Measurements from ENCODE around the gene MAMDC2.
"Not testable (repeated sequence)": the region's sequence is repeated elsewhere in the genome, so short reads cannot be mapped to it uniquely, and the experiment has no call there.

The MAMDC2 gene

GRCh38 chr9:70137577-70137976 lies 93.9 kb downstream of the MAMDC2 start:
- no peak for DNase-seq

GRCh38 chr9:70142101-70142500 lies 98.5 kb downstream of the MAMDC2 start:
- no peak for DNase-seq

- DNase-seq, result no peak
Measured at GRCh38 chr9:70143394-70144130, 99.9 kb downstream of the MAMDC2 start.

- DNase-seq, result no peak
Measured at GRCh38 chr9:70144131-70144503, 100.5 kb downstream of the MAMDC2 start.

- DNase-seq, result no peak
Measured at GRCh38 chr9:70145981-70146380, 102.3 kb downstream of the MAMDC2 start.

GRCh38 chr9:70147196-70147595 lies 103.5 kb downstream of the MAMDC2 start:
- no peak for DNase-seq

- no peak for DNase-seq
Measured at GRCh38 chr9:70147651-70148050, 104.0 kb downstream of the MAMDC2 start.

GRCh38 chr9:70152350-70152749 lies 108.7 kb downstream of the MAMDC2 start:
- DNase-seq, result no peak

GRCh38 chr9:70156729-70157128 lies 113.1 kb downstream of the MAMDC2 start:
- no peak for DNase-seq

GRCh38 chr9:70159630-70160029 lies 116.0 kb downstream of the MAMDC2 start:
- no peak for DNase-seq

GRCh38 chr9:70160686-70161600 lies 117.3 kb downstream of the MAMDC2 start:
- DNase-seq, result no peak

- DNase-seq, result no peak
Measured at GRCh38 chr9:70165006-70165602, 121.5 kb downstream of the MAMDC2 start.

GRCh38 chr9:70168521-70168920 lies 124.9 kb downstream of the MAMDC2 start:
- DNase-seq, result no peak

- no peak for DNase-seq
Measured at GRCh38 chr9:70169222-70169621, 125.6 kb downstream of the MAMDC2 start.

GRCh38 chr9:70170151-70170790 lies 126.6 kb downstream of the MAMDC2 start:
- DNase-seq, result no peak

- no peak for DNase-seq
Measured at GRCh38 chr9:70172532-70172931, 128.9 kb downstream of the MAMDC2 start.

GRCh38 chr9:70177121-70177520 lies 133.5 kb downstream of the MAMDC2 start:
- DNase-seq, result no peak

GRCh38 chr9:70192707-70193106 lies 149.1 kb downstream of the MAMDC2 start:
- no peak for DNase-seq

GRCh38 chr9:70195456-70195855 lies 151.8 kb downstream of the MAMDC2 start:
- no peak for DNase-seq

GRCh38 chr9:70197216-70198044 lies 153.8 kb downstream of the MAMDC2 start:
- DNase-seq, result no peak

- DNase-seq, result not testable (repeated sequence)
Measured at GRCh38 chr9:70204743-70205142, 161.1 kb downstream of the MAMDC2 start.

GRCh38 chr9:70205366-70206020 lies 161.8 kb downstream of the MAMDC2 start:
- no peak for DNase-seq
